Nephron (organoid): ENCODE results near the gene DDX51.

ENCODE experiments used
- H3K27ac Mint-ChIP-seq, 3 experiments: 2 replicates each; pipeline ENCODE4 v1.8.0; 2020; ENCODE audit warnings: mixed read lengths in 3 of 3, mild to moderate bottlenecking in 2 of 3, moderate library complexity in 1 of 3
- H3K27me3 Mint-ChIP-seq: 2 replicates; pipeline ENCODE4 v1.8.0; 2021; ENCODE audit warnings: low read depth, mild to moderate bottlenecking, moderate library complexity, mixed read lengths
- H3K36me3 Mint-ChIP-seq: 2 replicates; pipeline ENCODE4 v1.8.0; 2020; ENCODE audit warnings: low read depth, mixed read lengths
- H3K4me1 Mint-ChIP-seq: 2 replicates; pipeline ENCODE4 v1.8.0; 2020; ENCODE audit warnings: mixed read lengths
- H3K4me3 Mint-ChIP-seq, 3 experiments: 2 replicates each; pipeline ENCODE4 v1.8.0; 2020; ENCODE audit warnings: mild to moderate bottlenecking in 3 of 3, mixed read lengths in 3 of 3, moderate library complexity in 2 of 3
- H3K9me3 Mint-ChIP-seq: 2 replicates; pipeline ENCODE4 v1.8.0; 2020; ENCODE audit warnings: mixed read lengths
- CTCF ChIP-seq, 3 experiments: fragments of 200-600 bp; sonication (generic); IDR thresholded peaks; one replicate each; pipeline ENCODE4 v1.5.0; 2021; ENCODE audit warnings: antibody characterized with exemption in 3 of 3; ENCODE audit not compliant: unreplicated experiment in 3 of 3

The DDX51 gene

DNA sequence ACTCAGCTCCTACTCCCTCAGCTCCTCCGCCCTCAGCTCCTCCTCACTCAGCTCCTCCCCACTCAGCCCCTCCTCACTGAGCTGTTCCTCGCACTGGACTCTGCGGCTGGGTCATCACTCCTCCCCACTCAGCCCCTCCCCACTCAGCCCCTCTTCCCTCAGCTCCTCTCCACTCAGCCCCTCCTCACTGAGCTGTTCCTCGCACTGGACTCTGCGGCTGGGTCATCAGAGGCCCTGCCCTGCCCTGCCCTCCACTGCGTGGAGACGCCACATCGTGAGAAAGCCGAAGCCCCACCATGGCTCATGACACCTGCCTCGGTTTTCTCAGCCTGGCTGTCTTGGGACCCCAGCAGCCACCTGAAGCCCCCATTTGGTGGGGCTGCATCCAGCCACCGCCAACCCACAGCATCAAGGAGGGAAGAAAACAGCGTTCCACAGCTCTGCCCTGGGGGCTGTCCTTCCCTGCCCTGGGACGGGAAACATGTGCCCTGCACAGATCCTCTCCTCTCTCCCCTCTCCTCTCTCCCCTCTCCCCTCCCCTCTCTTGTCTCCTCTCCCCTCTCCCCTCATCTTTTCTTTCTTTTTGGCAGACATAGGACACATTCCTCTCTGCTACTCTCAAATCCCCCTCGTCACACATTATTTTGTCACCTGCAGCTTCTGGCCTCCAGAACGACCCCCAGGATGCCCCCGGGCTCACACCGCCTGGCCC is 17.8 kb upstream of the DDX51 start:
- peaks cover 16% of the 10 kb centered on the region for H3K27me3 Mint-ChIP-seq
- H3K4me1 Mint-ChIP-seq, result no peaks in the 10 kb centered on the region
- H3K4me3 Mint-ChIP-seq, result no peak overlapping the region
- H3K27ac Mint-ChIP-seq, result no peak overlapping the region
- TF ChIP-seq CTCF (IDR thresholded peaks at IDR 0.05; ENCODE audit: unreplicated experiment in 3 of 3), result no peak
- no peaks in the 10 kb centered on the region for H3K36me3 Mint-ChIP-seq
- no peaks in the 10 kb centered on the region for H3K9me3 Mint-ChIP-seq

DNA sequence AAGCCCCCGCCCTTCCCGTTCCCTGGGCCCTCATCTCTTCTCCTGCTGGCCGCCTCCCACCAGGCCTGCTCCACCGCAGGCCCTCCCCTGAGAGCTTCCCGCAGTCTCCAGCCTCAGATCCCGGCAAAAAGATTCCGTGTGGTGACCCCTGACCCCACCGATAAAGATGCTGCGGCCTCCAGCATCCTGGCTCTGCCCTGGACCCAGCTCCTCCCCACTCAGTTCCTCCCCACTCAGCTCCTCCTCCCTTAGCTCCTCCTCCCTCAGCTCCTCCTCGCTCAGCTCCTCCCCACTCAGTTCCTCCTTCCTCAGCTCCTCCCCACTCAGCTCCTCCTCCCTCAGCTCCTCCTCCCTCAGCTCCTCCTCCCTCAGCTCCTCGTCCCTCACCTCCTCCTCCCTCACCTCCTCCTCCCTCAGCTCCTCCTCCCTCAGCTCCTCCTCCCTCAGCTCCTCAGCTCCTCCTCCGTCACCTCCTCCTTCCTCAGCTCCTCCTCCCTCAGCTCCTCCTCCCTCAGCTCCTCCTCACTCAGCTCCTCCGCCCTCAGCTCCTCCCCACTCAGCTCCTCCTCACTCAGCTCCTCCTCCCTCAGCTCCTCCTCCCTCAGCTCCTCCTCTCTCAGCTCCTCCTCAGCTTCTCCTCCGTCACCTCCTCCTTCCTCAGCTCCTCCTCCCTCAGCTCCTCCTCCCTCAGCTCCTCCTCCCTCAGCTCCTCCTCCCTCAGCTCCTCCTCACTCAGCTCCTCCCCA is 17.1 kb upstream of the DDX51 start:
- Mint-ChIP-seq H3K27ac (no peak overlapping the region), H3K4me3 (no peak overlapping the region), H3K4me1 (no peaks in the 10 kb centered on the region), H3K36me3 (no peaks in the 10 kb centered on the region), H3K9me3 (no peaks in the 10 kb centered on the region), H3K27me3 (peaks cover 16% of the 10 kb centered on the region)
- no peak for TF ChIP-seq CTCF (IDR thresholded peaks at IDR 0.05; ENCODE audit: unreplicated experiment in 3 of 3)

GRCh38 chr12:132160601-132161035 is 16.5 kb upstream of the DDX51 start:
- TF ChIP-seq CTCF (IDR thresholded peaks at IDR 0.05; ENCODE audit: unreplicated experiment in 3 of 3), result no peak
- Mint-ChIP-seq H3K27me3 (peaks cover 16% of the 10 kb centered on the region), H3K4me1 (no peaks in the 10 kb centered on the region), H3K27ac (no peak overlapping the region), H3K4me3 (no peak overlapping the region), H3K9me3 (no peaks in the 10 kb centered on the region), H3K36me3 (no peaks in the 10 kb centered on the region)

DNA sequence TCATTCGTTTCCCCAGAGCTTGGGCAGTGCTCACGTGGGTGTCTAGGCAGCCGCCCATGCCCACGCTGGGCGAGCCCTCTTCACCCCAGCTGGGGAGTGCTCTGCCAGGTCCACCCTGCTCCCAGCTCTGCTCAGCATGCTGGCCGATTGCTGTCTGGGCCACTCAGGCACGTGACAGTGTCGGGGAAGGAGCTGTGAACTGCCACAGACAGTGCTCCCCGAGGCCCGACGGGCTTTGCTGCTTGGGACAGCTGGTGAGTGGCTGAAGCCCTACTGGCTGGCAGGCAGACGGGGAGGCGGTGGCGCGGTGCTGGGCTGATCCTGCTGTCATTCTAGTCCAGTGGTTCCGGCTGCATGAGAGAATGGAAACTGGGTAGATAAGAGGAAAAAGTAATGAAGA is 15.9 kb upstream of the DDX51 start:
- Mint-ChIP-seq H3K4me3 (no peak overlapping the region), H3K36me3 (no peaks in the 10 kb centered on the region), H3K9me3 (no peaks in the 10 kb centered on the region), H3K4me1 (no peaks in the 10 kb centered on the region), H3K27me3 (peaks cover 16% of the 10 kb centered on the region), H3K27ac (no peak overlapping the region)
- TF ChIP-seq CTCF (IDR thresholded peaks at IDR 0.05; ENCODE audit: unreplicated experiment in 3 of 3), result no peak

DNA sequence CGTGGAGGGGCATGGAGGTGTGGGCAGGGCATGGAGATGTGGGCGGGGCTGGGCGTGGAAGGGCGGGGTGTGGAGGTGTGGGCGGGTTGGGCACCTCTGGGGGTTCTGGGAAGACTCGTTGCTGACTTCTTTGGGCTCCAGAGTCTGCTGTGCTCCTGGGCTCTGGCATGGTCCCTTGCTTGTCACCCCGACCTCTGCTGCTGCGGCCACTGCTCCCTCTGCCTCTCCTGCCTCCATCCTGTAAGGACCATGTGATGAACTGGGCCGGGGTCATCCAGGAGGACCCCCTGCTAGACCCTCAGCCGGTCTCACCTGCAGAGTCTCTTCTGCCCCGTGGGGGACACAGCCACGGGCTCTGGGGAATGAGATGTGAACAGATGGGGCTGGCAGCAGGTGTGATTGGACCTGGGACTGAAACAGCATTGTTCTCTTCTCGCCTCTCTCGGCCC is 15.5 kb upstream of the DDX51 start:
- Mint-ChIP-seq H3K27ac (no peak overlapping the region), H3K9me3 (no peaks in the 10 kb centered on the region), H3K4me1 (no peaks in the 10 kb centered on the region), H3K4me3 (no peak overlapping the region), H3K36me3 (no peaks in the 10 kb centered on the region), H3K27me3 (peaks cover 15% of the 10 kb centered on the region)
- no peak for TF ChIP-seq CTCF (IDR thresholded peaks at IDR 0.05; ENCODE audit: unreplicated experiment in 3 of 3)
